H9 (cell line): ENCODE data around the gene GRIK3. TPM values are rescaled to one million over a fixed set of nuclear protein-coding genes. Genes with fewer than 3 reads are reported as not detected.

Experiments
- DNase-seq: peaks from one replicate; pipeline ENCODE4 v3.0.0-alpha.2; 2017
- H2AFZ ChIP-seq: one replicate; pipeline ENCODE4 v1.6.1; 2013; ENCODE audit warnings: mild to moderate bottlenecking, low read length, control low read depth, moderate library complexity
- H2AK5ac ChIP-seq: 2 replicates; pipeline ENCODE4 v1.6.1; 2013; ENCODE audit warnings: low read length, control low read depth, mixed read lengths; ENCODE audit not compliant: insufficient read length
- H2BK120ac ChIP-seq: one replicate; pipeline ENCODE4 v1.6.1; 2013; ENCODE audit warnings: low read depth, mild to moderate bottlenecking, low read length, control low read depth, inconsistent platforms; ENCODE audit not compliant: poor library complexity, severe bottlenecking
- H2BK12ac ChIP-seq: 2 replicates; pipeline ENCODE4 v1.6.1; 2013; ENCODE audit warnings: low read length, control low read depth, mixed read lengths, low read depth; ENCODE audit not compliant: insufficient read length
- H2BK15ac ChIP-seq: 2 replicates; pipeline ENCODE4 v1.6.1; 2013; ENCODE audit warnings: low read depth, low read length, control low read depth
- H2BK20ac ChIP-seq: one replicate; pipeline ENCODE4 v1.6.1; 2013; ENCODE audit warnings: low read depth, mild to moderate bottlenecking, low read length, control low read depth, inconsistent platforms; ENCODE audit not compliant: poor library complexity, severe bottlenecking
- H2BK5ac ChIP-seq: 2 replicates; pipeline ENCODE4 v1.6.1; 2013; ENCODE audit warnings: low read length, control low read depth, mixed read lengths; ENCODE audit not compliant: insufficient read length
- H3K14ac ChIP-seq: 2 replicates; pipeline ENCODE4 v1.6.1; 2013; ENCODE audit warnings: low read length, control low read depth; ENCODE audit not compliant: insufficient read depth
- H3K18ac ChIP-seq: 2 replicates; pipeline ENCODE4 v1.6.1; 2013; ENCODE audit warnings: low read depth, mild to moderate bottlenecking, mixed read lengths, low read length, control low read depth; ENCODE audit not compliant: insufficient read length
- H3K23ac ChIP-seq: 2 replicates; pipeline ENCODE4 v1.6.1; 2013; ENCODE audit warnings: low read length, control low read depth, mixed read lengths, low read depth; ENCODE audit not compliant: insufficient read length
- H3K23me2 ChIP-seq: 2 replicates; pipeline ENCODE4 v1.6.1; 2013; ENCODE audit warnings: low read depth, mild to moderate bottlenecking, mixed read lengths, low read length, control low read depth; ENCODE audit not compliant: insufficient read length, poor library complexity, severe bottlenecking
- H3K27ac ChIP-seq: 2 replicates; pipeline ENCODE4 v1.5.1; 2013; ENCODE audit warnings: low read length, control low read depth, mixed read lengths, low read depth; ENCODE audit not compliant: insufficient read length
- H3K27me3 ChIP-seq: 2 replicates; pipeline ENCODE4 v1.6.1; 2013; ENCODE audit warnings: low read length, control low read depth, inconsistent platforms; ENCODE audit not compliant: insufficient read depth
- H3K4ac ChIP-seq: 2 replicates; pipeline ENCODE4 v1.6.1; 2013; ENCODE audit warnings: low read depth, mild to moderate bottlenecking, control low read depth, inconsistent platforms, low read length, moderate library complexity
- H3K4me1 ChIP-seq: 2 replicates; pipeline ENCODE4 v1.6.1; 2013; ENCODE audit warnings: low read length, control low read depth, inconsistent platforms; ENCODE audit not compliant: insufficient read depth
- H3K4me2 ChIP-seq: 2 replicates; pipeline ENCODE4 v1.6.1; 2013; ENCODE audit warnings: low read length, control low read depth, mixed read lengths; ENCODE audit not compliant: insufficient read length, insufficient read depth
- H3K56ac ChIP-seq: 2 replicates; pipeline ENCODE4 v1.6.1; 2013; ENCODE audit warnings: low read depth, mild to moderate bottlenecking, mixed read lengths, low read length, control low read depth; ENCODE audit not compliant: insufficient read length
- H3K79me1 ChIP-seq: 2 replicates; pipeline ENCODE4 v1.6.1; 2013; ENCODE audit warnings: low read depth, mild to moderate bottlenecking, moderate library complexity, low read length, control low read depth, inconsistent platforms; ENCODE audit not compliant: insufficient read depth, poor library complexity, severe bottlenecking
- H3K79me2 ChIP-seq: 2 replicates; pipeline ENCODE4 v1.6.1; 2013; ENCODE audit warnings: low read length, control low read depth, inconsistent platforms; ENCODE audit not compliant: insufficient read depth
- H3K9ac ChIP-seq: 2 replicates; pipeline ENCODE4 v1.6.1; 2013; ENCODE audit warnings: low read length, control low read depth, mixed read lengths; ENCODE audit not compliant: insufficient read length; ENCODE audit errors: extremely low read depth
- H3K9me3 ChIP-seq: one replicate; pipeline ENCODE4 v1.6.1; 2013; ENCODE audit warnings: low read depth, low read length, inconsistent platforms; ENCODE audit not compliant: control insufficient read depth
- H3T11ph ChIP-seq: one replicate; pipeline ENCODE4 v1.6.1; 2013; ENCODE audit warnings: mild to moderate bottlenecking, low read length, control low read depth, inconsistent platforms
- H4K20me1 ChIP-seq: one replicate; pipeline ENCODE4 v1.6.1; 2013; ENCODE audit not compliant: control insufficient read depth, insufficient read length, insufficient read depth
- H4K5ac ChIP-seq: 2 replicates; pipeline ENCODE4 v1.6.1; 2013; ENCODE audit warnings: low read depth, mild to moderate bottlenecking, mixed read lengths, low read length, control low read depth; ENCODE audit not compliant: insufficient read length
- H4K8ac ChIP-seq: replicated peaks from 2 replicates; pipeline ENCODE4 v1.6.1; 2013; ENCODE audit warnings: low read length, control low read depth, mixed read lengths, low read depth; ENCODE audit not compliant: insufficient read length
- H4K91ac ChIP-seq: 2 replicates; pipeline ENCODE4 v1.6.1; 2013; ENCODE audit warnings: low read depth, mild to moderate bottlenecking, moderate library complexity, mixed read lengths, low read length, control low read depth; ENCODE audit not compliant: insufficient read length
- H3K27ac Mint-ChIP-seq, 3 experiments: 2 replicates in 2 of 3; 3 replicates in 1 of 3; pipeline ENCODE4 v1.8.0; 2020 to 2021; ENCODE audit warnings: mixed read lengths in 3 of 3, mild to moderate bottlenecking in 1 of 3, moderate library complexity in 1 of 3
- H3K27me3 Mint-ChIP-seq: 2 replicates; pipeline ENCODE4 v1.8.0; 2021; ENCODE audit warnings: low read depth, mild to moderate bottlenecking, moderate library complexity, mixed read lengths
- H3K36me3 Mint-ChIP-seq, 3 experiments: 2 replicates in 2 of 3; 3 replicates in 1 of 3; pipeline ENCODE4 v1.8.0; 2020 to 2021; ENCODE audit warnings: low read depth in 3 of 3, mixed read lengths in 3 of 3; ENCODE audit not compliant: insufficient read depth in 1 of 3
- H3K4me1 Mint-ChIP-seq, 2 experiments: 2 replicates each; pipeline ENCODE4 v1.8.0; 2020; ENCODE audit warnings: mixed read lengths in 2 of 2
- H3K4me3 Mint-ChIP-seq, 2 experiments: 2 replicates in 1 of 2; 3 replicates in 1 of 2; pipeline ENCODE4 v1.8.0; 2020 to 2021; ENCODE audit warnings: mild to moderate bottlenecking in 2 of 2, mixed read lengths in 2 of 2, moderate library complexity in 1 of 2
- H3K9me3 Mint-ChIP-seq, 2 experiments: 2 replicates in 1 of 2; 3 replicates in 1 of 2; pipeline ENCODE4 v1.8.0; 2020; ENCODE audit warnings: mild to moderate bottlenecking in 2 of 2, mixed read lengths in 2 of 2, moderate library complexity in 1 of 2
- WGBS: extraction: QIAGEN DNeasy Blood & Tissue Kit; methylation state at CpG from one replicate; pipeline ENCODE4 v1.1.7; 2013; ENCODE audit warnings: missing lambda C conversion rate, low lambda C conversion rate, mixed read lengths; ENCODE audit not compliant: insufficient read length; ENCODE audit errors: extremely low coverage; 5-methylcytosine and 5-hydroxymethylcytosine counted together
- total RNA-seq: library from RNA; stranded (reverse); gene quantifications from 2 replicates; pipeline ENCODE4 v1.2.1, GENCODE V29; 2021
- TF ChIP-seq, protein P1 (sequence below): fragments of 200-600 bp; sonication (generic); conservative IDR thresholded peaks from 3 replicates; pipeline ENCODE4 v1.8.0; 2021; ENCODE audit warnings: antibody characterized with exemption, mild to moderate bottlenecking

GRIK3 gene
- total RNA-seq, 1 experiment from 2014 or later, result 1.7 TPM

DNA sequence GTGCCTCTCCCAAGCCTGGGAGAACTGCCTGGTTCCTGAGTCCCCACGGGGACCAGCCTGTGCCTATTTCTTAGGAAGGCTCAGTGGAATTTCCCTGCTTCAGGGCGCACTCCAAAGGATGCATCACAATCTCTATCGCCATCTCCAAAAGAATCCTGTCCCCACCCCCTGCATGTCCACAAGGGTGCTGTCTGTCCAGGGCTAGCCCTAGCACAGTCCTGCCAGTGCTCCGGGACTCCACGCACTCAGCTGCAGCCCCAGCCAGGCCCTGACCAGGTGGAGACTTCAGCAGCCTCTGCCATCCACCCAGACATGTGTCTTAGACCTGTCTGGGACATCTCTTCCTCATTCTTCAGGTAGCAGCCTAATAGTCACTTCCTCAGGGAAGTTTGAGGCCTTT lies 199.7 kb downstream of the GRIK3 start:
- Histone ChIP-seq H3K23ac (no peak overlapping the region), H3K79me2 (no peaks in the 10 kb centered on the region), H2BK12ac (no peak overlapping the region), H3K27ac (no peak overlapping the region), H2BK120ac (no peak overlapping the region), H2BK20ac (no peak overlapping the region), H3K27me3 (no peaks in the 10 kb centered on the region), H3K23me2 (no peaks in the 10 kb centered on the region), H3K79me1 (no peaks in the 10 kb centered on the region), H3K4me2 (no peak overlapping the region), H4K8ac (no peak overlapping the region), H3K9ac (no peak overlapping the region), H2AK5ac (no peak overlapping the region), H3T11ph (no peak overlapping the region), H4K5ac (no peak overlapping the region), H4K20me1 (peaks cover 2% of the 10 kb centered on the region), H3K14ac (no peak overlapping the region), H3K4me1 (no peaks in the 10 kb centered on the region), H2BK5ac (no peak overlapping the region), H2AFZ (no peak overlapping the region), H3K18ac (no peak overlapping the region), H3K56ac (no peak overlapping the region), H2BK15ac (no peak overlapping the region), H3K9me3 (no peaks in the 10 kb centered on the region), H4K91ac (no peak overlapping the region), H3K4ac (no peak overlapping the region)
- Mint-ChIP-seq H3K36me3 (no peaks in the 10 kb centered on the region), H3K27ac (no peak overlapping the region), H3K4me3 (no peak overlapping the region), H3K27me3 (peaks cover 9% of the 10 kb centered on the region), H3K4me1 (peaks cover 16 to 30% of the 10 kb centered on the region in 2 experiments), H3K9me3 (no peaks in the 10 kb centered on the region; a peak in 1 of 5 replicates)
- DNase-seq, result no peak
- no CpG with 5 or more reads among the region's 5 CpGs for WGBS
- TF ChIP-seq, protein P1, sequence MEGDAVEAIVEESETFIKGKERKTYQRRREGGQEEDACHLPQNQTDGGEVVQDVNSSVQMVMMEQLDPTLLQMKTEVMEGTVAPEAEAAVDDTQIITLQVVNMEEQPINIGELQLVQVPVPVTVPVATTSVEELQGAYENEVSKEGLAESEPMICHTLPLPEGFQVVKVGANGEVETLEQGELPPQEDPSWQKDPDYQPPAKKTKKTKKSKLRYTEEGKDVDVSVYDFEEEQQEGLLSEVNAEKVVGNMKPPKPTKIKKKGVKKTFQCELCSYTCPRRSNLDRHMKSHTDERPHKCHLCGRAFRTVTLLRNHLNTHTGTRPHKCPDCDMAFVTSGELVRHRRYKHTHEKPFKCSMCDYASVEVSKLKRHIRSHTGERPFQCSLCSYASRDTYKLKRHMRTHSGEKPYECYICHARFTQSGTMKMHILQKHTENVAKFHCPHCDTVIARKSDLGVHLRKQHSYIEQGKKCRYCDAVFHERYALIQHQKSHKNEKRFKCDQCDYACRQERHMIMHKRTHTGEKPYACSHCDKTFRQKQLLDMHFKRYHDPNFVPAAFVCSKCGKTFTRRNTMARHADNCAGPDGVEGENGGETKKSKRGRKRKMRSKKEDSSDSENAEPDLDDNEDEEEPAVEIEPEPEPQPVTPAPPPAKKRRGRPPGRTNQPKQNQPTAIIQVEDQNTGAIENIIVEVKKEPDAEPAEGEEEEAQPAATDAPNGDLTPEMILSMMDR, result no peak
